Stimulated activated naive B cell treated with anti-CD40 and anti-IgM and Interleukin-4, amounts not matched to agents 10 μg/mL and 1 μg/mL and 100 μg/mL, for 72 hours (primary cell): ENCODE data around the gene RPS13.
"Not testable (repeated sequence)": the region's sequence is repeated elsewhere in the genome, so short reads cannot be mapped to it uniquely, and the experiment has no call there.

Experiments
- ATAC-seq, 2 donors: fragments of 150-1000 bp; cut with Tn5 transposase; replicated peaks; 2 replicates each; pipeline ENCODE4 v1.10.0; 2021; ENCODE audit warnings: moderate library complexity in 1 of 2
- DNase-seq: peaks from one replicate; pipeline ENCODE4 v3.0.0; 2021
- H3K27ac Mint-ChIP-seq: one replicate; pipeline ENCODE4 v1.8.0; 2022; ENCODE audit warnings: mild to moderate bottlenecking, mixed read lengths
- H3K27me3 Mint-ChIP-seq, 2 donors: one replicate each; pipeline ENCODE4 v1.8.0; 2022; ENCODE audit warnings: mixed read lengths in 2 of 2
- H3K36me3 Mint-ChIP-seq, 2 donors: one replicate each; pipeline ENCODE4 v1.8.0; 2022; ENCODE audit warnings: mixed read lengths in 2 of 2, mild to moderate bottlenecking in 1 of 2
- H3K4me1 Mint-ChIP-seq, 2 donors: one replicate each; pipeline ENCODE4 v1.8.0; 2022; ENCODE audit warnings: mixed read lengths in 2 of 2, mild to moderate bottlenecking in 1 of 2
- H3K4me3 Mint-ChIP-seq, 2 donors: one replicate each; pipeline ENCODE4 v1.8.0; 2022; ENCODE audit warnings: mild to moderate bottlenecking in 2 of 2, mixed read lengths in 2 of 2, moderate library complexity in 1 of 2
- H3K9me3 Mint-ChIP-seq, 2 donors: one replicate each; pipeline ENCODE4 v1.8.0; 2022; ENCODE audit warnings: mixed read lengths in 2 of 2, mild to moderate bottlenecking in 1 of 2

The RPS13 gene

DNA sequence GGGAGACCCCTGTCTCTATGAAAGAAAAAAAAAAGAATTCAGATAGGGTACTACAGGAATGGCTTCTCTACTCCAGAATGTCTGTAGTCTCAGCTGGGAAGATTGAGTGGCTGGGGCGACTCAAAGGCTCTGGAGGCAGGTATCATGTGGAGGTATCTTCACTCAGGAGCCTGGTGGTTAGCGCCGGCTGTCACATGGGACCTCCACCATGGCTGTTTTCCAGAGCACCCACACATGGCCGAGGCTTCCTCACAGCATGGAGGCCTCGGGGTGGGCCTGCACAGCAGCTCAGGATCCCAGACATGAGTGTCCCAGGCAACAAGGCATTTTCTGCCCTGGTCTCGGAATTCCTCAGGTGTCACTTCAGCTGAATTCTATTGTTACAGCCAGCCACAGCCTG lies 10.1 kb downstream of the RPS13 start:
- Mint-ChIP-seq H3K4me1 (peaks cover 6 to 10% of the 10 kb centered on the region in 2 donors), H3K27me3 (no peaks in the 10 kb centered on the region), H3K4me3 (no peak overlapping the region), H3K9me3 (peaks cover 3% of the 10 kb centered on the region in 2 donors), H3K36me3 (peaks cover 14 to 39% of the 10 kb centered on the region in 2 donors), H3K27ac (no peak overlapping the region)
- ATAC-seq (no peak), DNase-seq (no peak)

DNA sequence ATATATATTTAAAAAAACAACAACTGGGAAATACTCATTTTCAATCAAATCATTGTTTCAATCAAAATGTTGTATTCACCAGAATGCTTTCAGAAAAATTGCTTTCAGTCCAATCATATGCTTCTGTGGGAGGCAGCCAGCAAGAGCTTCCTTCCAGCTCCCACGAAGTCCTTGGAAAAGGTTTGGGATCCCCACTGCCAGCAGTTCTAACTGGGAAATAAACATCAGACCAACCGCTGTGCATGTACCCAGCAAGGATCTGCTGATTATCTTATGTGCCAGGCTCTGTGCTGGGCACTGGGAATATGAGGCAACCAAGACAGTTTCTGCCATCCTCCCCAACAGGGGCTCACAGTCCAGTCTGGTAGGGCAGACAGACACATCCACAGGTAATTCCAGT lies 10.8 kb downstream of the RPS13 start:
- peaks cover 14 to 32% of the 10 kb centered on the region in 2 donors for H3K36me3 Mint-ChIP-seq
- no peaks in the 10 kb centered on the region for H3K27me3 Mint-ChIP-seq
- H3K4me3 Mint-ChIP-seq = no peak overlapping the region
- H3K27ac Mint-ChIP-seq = no peak overlapping the region
- ATAC-seq = no peak
- H3K9me3 Mint-ChIP-seq = peaks cover 3% of the 10 kb centered on the region in 2 donors
- H3K4me1 Mint-ChIP-seq = peaks cover 6 to 10% of the 10 kb centered on the region in 2 donors
- DNase-seq = no peak

DNA sequence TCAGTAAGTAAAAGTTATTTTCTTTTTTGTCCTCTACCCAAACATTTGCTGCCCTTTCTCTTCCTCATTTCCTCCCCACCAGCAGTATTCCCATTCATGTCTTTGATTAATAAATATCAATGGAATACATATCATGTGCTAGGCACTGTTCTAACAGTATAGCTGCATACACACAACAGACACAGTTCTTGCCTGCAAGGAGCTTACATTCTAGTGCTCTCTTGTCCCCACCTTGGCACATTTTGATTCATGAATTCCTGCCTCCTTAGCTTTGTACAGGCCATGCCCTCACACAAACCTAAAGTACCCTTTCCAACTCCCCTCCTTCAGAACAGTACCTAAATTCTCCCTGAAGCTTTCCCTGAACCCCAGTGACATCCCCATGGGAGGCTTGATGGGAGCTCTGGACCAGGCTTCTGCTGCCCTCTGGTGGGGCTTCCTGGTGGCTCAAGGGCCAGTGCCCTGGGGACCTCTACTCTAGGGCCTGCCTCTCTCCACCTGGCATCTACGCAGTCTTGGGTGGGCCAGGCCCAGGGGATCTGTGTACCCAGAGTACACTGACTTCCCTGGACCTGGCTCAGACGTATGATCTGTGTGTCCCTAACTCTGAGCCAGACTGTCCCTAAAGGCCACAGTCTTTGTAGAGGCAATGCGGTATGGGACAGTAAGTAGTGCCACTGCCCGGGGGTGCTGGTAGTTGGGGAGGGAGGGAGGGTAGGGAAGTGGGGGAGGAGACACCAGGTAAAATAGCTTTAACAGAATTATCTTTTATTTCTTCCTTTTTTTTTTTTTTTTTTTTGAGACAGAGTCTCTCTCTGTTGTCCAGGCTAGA lies 14.1 kb downstream of the RPS13 start:
- Mint-ChIP-seq H3K27ac (no peak overlapping the region), H3K4me1 (peaks cover 2 to 10% of the 10 kb centered on the region in 2 donors), H3K27me3 (no peaks in the 10 kb centered on the region), H3K36me3 (peaks cover 17% of the 10 kb centered on the region in 2 donors), H3K4me3 (no peak overlapping the region), H3K9me3 (peaks cover 3 to 5% of the 10 kb centered on the region in 2 donors)
- DNase-seq = peak; percentile 28
- peak; percentile 89 to 93 for ATAC-seq

DNA sequence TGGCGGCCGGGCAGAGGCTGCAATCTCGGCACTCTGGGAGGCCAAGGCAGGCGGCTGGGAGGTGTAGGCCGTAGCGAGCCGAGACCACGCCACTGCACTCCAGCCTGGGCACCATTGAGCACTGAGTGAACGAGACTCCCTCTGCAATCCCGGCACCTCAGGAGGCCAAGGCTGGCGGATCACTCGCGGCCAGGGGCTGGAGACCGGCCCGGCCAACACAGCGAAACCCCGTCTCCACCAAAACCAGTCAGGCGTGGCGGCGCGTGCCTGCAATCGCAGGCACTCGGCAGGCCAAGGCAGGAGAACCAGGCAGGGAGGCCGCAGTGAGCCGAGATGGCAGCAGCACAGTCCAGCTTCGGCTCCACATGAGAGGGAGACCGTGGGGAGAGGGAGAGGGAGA lies 26.3 kb downstream of the RPS13 start:
- H3K27ac Mint-ChIP-seq, H3K9me3 Mint-ChIP-seq, H3K4me1 Mint-ChIP-seq, ATAC-seq, H3K27me3 Mint-ChIP-seq, H3K4me3 Mint-ChIP-seq, DNase-seq: not testable (repeated sequence)
- peaks cover 3 to 17% of the 10 kb centered on the region in 2 donors for H3K36me3 Mint-ChIP-seq

DNA sequence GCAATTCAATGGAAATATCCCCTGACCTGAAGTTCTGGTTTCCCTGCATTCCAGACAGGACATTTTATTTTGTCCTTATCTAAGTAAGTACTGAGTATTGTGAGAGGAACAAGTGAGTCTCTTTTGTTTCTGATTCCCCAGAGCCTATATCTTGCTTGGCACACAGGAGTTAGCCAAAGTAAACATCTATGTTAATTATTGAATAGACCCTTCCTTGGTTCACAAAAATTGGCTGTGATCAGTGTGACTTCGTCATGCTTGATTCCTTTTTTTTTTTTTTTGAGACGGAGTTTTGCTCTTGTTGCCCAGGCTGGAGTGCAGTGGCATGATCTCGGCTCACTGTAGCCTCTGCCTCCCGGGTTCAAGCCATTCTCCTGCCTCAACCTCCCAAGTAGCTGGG lies 29.0 kb downstream of the RPS13 start:
- H3K27me3 Mint-ChIP-seq, H3K9me3 Mint-ChIP-seq, ATAC-seq, H3K27ac Mint-ChIP-seq, H3K4me3 Mint-ChIP-seq, H3K4me1 Mint-ChIP-seq, DNase-seq: not testable (repeated sequence)
- peaks cover 3 to 17% of the 10 kb centered on the region in 2 donors for H3K36me3 Mint-ChIP-seq

DNA sequence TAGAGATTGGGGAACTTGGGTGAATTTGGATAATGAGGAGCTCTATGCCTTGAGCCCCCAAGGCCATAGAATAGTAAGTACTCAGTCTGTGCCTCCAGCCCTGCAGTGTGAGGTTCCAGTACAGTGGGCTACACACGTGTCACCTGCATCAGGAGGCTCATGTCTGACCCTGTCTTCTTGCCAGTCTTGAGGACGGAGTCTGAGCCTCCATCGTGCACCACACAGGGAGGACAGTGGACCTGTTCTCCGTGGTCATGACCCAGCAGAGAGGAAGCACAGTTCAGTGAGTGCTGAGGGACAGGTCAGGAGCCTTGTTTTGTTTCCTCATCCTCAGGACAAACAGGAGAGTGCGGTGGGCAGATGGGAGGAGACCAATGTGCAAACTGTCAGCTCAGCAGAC lies 30.8 kb downstream of the RPS13 start:
- DNase-seq (no peak), ATAC-seq (no peak)
- H3K36me3 Mint-ChIP-seq = peaks cover 0 to 6% of the 10 kb centered on the region in 2 donors
- H3K4me3 Mint-ChIP-seq = no peak overlapping the region
- H3K4me1 Mint-ChIP-seq = no peaks in the 10 kb centered on the region
- peaks cover 0 to 2% of the 10 kb centered on the region in 2 donors for H3K9me3 Mint-ChIP-seq
- no peak overlapping the region for H3K27ac Mint-ChIP-seq
- no peaks in the 10 kb centered on the region for H3K27me3 Mint-ChIP-seq

DNA sequence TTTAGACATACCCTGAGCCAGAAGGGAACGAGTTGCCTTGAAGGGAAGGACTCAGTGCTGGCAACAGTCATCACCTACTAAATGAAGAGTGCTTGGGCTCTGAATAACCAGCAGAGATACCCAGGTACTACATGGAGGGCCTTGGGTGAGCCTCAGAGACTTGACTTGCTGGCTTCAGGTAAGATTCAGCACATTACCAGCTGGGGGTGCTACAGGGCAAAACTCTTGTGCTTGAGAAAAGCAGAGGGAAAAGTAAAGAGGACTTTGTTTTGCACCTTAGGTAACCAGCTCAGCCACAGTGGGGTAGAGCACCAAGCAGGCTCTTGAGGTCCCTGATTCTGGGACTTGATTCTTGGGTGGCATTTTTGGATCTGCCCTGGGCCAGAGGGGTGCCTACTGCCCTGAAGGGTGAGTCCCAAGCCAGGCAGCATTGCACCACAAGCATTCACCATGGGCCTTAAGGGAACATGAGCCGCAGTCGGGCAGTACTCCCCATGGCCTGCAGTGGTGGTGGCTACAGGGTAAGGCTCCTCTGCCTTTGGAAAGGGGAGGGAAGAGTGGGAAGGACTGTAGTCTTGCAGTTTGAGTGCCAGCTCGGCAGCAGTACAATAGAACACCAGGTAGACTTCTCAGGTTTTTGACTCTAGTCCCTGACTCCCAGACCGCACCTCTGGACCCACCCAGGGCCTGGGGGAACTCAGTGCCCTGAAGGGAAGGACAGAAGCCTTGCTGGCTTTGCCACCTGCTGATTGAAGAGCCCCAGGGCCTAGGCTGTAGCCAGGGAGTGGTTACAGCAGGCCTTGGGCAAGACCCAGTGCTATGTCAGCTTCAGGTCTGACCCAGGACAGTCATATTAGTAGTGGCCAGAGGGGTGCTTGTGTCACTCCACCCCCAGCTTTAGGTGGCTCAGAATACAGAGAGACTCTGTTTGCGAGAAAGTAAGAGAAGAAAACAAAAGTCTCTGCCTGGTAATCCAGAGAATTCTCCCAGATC lies 40.5 kb downstream of the RPS13 start:
- no peak overlapping the region for H3K27ac Mint-ChIP-seq
- peaks cover 4 to 5% of the 10 kb centered on the region in 2 donors for H3K9me3 Mint-ChIP-seq
- H3K27me3 Mint-ChIP-seq = peaks cover 0 to 8% of the 10 kb centered on the region in 2 donors
- ATAC-seq (no peak), DNase-seq (no peak)
- no peaks in the 10 kb centered on the region for H3K4me1 Mint-ChIP-seq
- H3K4me3 Mint-ChIP-seq = no peak overlapping the region
- H3K36me3 Mint-ChIP-seq = peaks cover 24 to 35% of the 10 kb centered on the region in 2 donors

DNA sequence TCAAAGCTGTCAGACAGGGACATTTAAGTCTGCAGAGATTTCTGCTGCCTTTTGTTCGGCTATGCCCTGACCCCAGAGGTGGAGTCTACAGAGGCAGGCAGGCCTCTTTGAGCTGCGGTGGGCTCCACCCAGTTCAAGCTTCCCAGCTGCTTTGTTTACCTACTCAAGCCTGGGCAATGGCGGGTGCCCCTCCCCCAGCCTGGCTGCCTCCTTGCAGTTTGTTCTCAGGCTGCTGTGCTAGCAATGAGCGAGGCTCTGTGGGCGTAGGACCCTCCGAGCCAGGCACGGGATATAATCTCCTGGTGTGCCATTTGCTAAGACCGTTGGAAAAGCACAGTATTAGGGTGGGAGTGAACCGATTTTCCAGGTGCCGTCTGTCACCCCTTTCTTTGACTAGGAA lies 43.4 kb downstream of the RPS13 start:
- not testable (repeated sequence) for DNase-seq, H3K27ac Mint-ChIP-seq, H3K4me1 Mint-ChIP-seq, H3K27me3 Mint-ChIP-seq, H3K4me3 Mint-ChIP-seq, H3K9me3 Mint-ChIP-seq, ATAC-seq
- H3K36me3 Mint-ChIP-seq = peaks cover 24 to 40% of the 10 kb centered on the region in 2 donors

DNA sequence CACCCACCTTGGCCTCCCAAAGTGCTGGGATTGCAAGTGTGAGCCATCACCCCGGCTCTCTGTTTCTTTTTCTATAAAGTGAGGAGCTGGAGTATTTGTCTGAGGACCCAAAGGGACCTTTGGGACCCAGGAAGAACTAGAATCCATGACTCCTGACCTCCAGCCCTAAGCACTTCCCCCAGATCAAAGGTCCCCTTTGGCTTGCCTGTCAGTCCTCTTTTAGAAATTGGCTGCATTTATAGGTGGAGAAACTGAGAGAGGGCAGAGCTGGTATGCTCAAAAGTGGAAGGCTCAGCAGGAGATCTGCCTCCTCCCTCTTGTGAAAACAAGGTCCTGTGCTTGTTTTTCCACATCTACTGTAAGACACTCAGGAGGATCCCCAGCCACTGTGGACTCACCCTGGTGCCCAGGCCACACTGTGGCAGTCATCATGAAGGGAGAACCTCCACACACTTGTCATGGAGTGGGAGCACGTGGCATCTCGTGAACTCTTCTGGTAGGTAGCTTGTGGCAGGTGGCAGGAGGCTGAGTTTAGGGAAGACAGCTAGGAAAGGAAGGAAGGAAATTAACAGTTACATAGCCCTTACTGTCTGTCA lies 50.9 kb downstream of the RPS13 start:
- Mint-ChIP-seq H3K36me3 (peaks cover 9 to 18% of the 10 kb centered on the region in 2 donors), H3K27me3 (peaks cover 0 to 3% of the 10 kb centered on the region in 2 donors)

DNA sequence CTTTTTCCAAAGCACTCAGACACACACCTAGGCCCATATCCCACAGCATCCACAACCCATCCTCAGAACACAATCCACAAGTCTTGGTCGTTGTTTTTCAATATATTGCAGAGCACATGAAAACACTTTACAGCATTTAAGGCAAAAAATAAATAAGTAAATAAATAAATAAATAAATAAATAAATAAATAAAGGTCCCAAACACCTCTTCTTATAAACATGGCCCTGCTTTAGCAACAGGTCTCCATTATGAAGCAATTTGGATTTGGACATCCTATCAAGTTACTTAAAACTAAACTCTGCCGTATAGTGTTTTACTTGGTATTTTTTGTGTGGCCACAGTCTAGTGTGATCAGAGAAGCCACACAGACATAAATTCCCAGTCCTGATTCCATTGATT lies 52.5 kb downstream of the RPS13 start:
- H3K4me1 Mint-ChIP-seq = no peaks in the 10 kb centered on the region
- no peaks in the 10 kb centered on the region for H3K27me3 Mint-ChIP-seq
- H3K4me3 Mint-ChIP-seq = no peak overlapping the region
- no peaks in the 10 kb centered on the region for H3K9me3 Mint-ChIP-seq
- H3K27ac Mint-ChIP-seq = no peak overlapping the region
- no peak for DNase-seq
- H3K36me3 Mint-ChIP-seq = peaks cover 13 to 14% of the 10 kb centered on the region in 2 donors
- ATAC-seq = no peak

More for the DNA sequence above, 50.9 kb downstream of the RPS13 start:
- no peak overlapping the region for H3K27ac Mint-ChIP-seq
- DNase-seq = no peak
- ATAC-seq = no peak
- H3K4me3 Mint-ChIP-seq = no peak overlapping the region
- H3K4me1 Mint-ChIP-seq = no peaks in the 10 kb centered on the region
- no peaks in the 10 kb centered on the region for H3K9me3 Mint-ChIP-seq
